ENCODE data around the gene TGFB2. TPM values are rescaled to one million over a fixed set of nuclear protein-coding genes. Genes with fewer than 3 reads are reported as not detected.

Gene TGFB2
- polyA plus RNA-seq, 10 donors = 40.9 to 97.0 (median 59.8) TPM

DNA sequence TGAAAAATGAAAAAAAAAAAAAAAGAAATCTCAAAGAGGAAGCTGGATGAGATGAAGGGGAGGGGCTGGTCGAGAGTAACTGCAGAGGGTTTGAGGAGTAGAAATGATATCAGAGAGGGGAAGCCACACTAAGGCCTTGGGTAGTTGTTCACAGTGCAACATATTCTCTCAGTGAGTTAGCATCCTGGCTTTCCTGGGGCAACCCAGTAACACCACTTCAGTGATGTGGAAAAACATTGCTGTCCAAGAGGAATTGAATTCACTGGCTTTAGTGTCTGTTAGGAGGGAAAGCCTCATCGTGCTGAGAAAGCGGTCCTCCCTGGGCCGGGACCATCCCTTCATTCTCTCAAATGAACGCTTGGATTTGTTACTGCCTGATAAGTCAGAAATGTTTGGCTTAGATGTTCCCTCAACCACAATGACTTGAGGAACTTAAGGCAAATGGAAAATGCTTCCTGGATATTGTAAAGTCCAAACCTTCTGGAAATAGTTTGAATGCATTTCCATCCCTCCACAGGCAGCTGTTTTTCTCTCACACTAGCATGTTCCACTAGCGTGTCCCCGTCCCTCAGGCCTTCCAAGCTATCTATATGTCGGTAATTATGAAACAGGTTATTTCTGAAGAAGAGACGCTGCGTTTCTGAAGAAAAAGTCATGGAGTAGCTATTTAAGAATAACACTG lies 12.2 kb downstream of the TGFB2 start:
- peak in 1 of 3 donors; percentile 40 for DNase-seq

DNA sequence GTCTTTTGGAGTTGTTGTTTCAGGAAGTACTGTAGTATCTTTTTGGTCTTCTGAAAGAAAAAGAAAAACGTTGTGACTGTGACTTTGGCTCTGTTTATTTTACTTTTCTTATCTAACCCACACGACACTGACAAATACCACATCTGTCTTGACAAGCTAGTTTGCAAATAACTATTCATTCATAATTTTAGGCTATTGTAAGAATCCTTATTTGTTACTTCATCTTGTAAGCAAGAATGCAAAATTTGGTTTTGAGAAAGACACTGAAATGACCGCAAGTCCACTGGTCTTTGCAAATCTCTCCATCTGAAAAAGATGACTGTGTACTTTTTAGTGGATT lies 12.7 kb downstream of the TGFB2 start:
- DNase-seq = no peak

DNA sequence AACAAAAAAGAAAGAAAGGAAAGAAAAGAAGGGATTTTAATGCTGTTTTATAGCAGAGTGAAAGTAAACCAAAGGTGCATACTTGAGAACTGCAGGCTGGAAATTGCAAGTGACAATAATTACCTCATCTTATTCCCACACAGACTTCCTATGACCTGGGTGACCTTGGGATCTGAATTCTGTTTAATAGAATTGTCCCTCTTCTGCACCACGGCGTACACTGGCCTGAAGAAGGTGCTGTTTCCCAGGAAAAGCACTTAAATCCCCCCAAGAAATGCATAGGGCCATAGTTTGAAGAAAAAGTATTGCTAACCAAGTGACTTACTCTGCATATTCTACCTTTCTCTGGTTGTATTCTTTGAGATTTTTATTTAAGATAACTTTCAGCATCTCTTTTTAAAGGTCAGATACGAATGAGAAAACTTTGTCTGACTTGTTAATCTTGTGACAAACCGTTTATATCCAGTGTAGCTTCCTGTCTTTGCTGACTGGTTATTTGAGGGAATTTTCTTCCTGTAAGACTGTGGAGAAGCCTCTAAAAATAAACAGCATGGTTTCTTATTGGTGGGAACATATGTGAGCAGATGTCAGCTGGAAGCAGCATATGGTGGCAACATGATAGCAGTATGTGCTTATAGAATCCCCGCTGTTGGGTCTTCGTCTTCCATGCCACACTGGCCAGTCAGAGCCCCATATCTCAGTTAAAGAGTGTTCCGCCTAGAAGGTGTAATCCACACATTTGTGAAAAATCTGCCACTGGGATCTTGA lies 16.3 kb downstream of the TGFB2 start:
- DNase-seq = peak in 2 of 3 donors; percentile 45 to 63

DNA sequence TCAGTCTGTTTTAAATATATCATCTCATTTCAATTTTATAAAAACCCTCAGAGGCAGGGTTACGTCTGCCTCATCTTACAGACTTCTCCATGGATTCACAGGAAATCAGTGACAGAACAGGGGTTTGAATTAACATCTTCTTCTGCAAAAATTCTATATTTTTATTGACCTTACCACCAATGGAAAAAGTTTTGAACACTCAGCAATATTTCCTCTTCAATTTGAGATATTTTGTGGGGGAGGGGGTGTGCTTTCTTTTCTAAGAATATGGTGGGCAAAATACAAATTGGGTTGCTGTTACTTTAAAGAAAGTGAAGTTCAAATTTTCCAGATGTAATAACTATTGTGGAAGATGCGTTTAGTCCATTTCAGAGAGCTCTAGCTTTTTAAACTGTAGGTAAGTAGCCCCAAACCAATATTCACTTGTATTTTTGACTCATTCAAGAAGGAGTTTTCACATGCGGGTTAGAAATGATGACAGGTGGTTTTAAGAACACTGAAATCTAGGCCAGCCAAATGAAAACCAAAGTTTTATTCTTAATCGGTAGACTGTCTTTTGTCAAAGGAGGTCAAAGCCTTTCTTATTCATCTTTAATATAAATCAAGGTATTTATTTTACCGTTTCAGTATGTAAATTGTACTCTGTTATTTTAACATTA lies 17.4 kb downstream of the TGFB2 start:
- no peak for DNase-seq

DNA sequence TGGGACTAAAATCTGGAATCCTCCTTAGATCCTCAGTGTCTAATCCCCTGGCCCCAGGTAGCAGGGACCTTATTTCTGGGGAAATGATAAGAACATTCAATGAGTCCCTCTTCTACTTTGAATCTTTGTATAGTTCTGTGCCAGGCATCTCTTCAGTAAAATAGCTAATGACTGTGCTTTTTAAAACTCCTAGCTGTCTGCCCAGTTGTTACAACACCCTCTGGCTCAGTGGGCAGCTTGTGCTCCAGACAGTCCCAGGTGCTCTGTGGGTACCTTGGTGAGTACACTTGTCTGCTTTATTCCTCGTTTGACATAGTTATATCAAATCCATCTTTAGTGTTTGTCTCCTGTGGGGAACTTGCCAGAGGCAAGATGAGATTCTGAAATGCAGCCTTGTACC lies 18.0 kb downstream of the TGFB2 start:
- DNase-seq = no peak

DNA sequence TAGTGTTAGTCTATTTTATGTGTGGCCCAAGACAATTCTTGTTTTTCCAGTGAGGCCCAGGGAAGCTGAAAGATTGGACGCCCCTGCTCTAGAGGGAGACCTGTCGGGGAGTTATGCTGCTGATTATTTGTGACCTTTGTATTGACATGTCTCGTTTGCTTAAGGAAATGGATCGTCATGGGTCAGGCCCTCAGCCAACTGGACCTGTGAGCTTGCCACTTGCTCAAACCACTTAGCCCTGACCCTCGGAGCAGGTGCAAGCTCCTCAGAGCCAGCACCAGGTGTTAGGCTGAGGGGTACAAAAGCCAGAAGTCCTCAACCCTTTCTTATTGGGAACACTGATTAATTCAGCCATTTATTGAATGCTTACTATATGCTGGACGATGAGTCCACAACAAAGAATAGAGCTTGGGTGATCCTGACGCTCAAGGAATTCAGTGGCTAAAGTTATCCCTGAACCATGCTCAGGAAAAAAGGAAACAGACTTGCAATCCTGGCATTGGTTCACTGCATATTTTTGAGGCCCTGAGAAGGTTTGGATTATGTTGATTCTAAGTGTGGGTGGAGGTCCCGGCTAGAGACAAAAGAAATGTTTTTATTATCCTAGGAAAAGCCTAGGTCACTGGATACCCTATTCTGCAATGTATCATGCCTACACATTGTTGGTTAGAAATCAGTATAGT lies 19.0 kb downstream of the TGFB2 start:
- peak in 1 of 3 donors; percentile 29 for DNase-seq

DNA sequence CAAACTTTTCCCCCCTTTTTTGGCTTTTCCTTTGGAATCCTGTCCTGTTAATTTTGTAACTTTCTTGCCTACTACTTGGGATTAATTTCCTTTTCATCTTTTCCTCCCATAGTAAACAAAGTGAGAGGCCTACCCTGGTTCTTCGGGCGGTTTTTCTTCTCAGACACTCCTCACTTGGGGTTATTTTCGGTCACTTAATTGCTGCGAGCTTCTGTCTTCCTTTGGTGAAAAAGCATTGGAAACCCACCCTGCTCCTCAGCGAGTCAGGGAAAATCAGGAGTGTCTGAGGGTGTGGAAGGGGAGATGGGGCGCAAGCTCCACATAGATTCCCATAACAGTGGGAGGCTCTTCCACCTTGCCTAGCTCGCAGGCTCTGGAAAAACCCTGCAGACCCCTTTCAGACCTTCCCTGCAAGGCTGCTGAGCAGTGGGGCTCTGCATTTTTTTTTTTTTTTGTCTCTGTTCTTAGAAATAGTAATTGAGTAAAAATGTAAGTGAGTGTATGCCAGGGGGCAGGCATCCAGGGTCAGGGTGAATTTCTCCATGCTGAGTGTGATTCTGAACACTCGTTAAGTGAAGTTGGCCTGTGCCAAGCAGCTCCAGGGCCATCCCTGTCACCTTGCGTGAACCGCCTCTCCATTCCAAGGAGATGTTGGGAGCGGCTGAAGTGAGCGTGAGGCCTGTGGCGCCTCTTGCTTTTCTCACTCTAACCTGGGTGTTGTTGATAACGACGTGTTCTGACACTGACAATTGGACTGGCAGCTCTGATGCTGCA lies 20.3 kb downstream of the TGFB2 start:
- no peak for DNase-seq

DNA sequence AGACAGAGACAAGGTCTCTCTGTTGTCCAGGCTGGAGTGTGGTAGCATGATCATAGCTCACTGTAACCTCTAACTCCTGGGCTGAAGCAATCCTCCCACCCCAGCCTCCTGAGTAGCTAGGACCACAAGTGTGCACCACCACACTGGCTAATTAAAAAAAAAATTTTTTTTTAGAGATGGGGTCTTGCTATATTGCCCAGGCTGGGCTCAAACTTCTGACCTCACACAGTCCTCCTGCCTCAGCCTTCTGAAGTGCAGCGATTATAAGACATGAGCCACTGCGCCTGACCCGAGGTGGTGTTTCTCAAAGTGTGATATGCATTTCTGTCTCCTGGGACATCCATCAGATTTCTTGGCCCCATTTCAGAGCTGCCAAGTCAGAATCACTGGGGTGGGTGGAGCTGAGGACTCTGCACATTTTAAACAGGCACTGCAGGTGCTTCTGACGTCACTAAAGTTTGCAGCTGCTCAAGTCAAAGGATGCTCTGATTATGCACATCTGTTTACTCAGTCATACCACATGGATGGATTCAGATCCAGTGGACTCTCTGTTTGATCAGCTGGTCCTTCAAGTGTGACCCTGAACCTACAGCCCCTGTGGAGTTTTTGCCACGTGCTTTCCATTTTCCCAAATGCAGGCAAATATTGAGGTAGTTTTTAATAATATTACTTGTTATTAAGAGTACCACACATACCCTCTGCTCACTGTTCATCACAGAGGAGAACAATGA lies 21.4 kb downstream of the TGFB2 start:
- peak in 1 of 3 donors; percentile 56 for DNase-seq

DNA sequence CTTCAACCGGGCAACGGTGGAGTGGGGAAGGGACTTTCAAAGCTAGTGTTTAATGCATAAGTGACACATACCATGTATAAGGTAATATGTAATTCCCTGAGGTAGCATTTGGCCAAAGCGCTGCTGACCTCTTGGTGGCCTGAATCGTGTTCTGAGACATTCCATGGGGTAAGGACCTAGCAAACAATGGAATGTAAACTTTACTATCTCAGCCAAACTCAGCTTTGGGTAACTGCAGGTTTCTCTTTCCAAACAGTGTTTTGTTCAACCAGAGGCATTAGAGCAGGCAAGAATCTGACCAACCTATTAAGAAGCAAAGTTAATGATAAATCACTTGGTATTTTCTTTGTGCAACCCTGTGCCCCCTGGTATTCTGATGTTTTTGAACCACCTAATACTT lies 22.0 kb downstream of the TGFB2 start:
- no peak for DNase-seq

DNA sequence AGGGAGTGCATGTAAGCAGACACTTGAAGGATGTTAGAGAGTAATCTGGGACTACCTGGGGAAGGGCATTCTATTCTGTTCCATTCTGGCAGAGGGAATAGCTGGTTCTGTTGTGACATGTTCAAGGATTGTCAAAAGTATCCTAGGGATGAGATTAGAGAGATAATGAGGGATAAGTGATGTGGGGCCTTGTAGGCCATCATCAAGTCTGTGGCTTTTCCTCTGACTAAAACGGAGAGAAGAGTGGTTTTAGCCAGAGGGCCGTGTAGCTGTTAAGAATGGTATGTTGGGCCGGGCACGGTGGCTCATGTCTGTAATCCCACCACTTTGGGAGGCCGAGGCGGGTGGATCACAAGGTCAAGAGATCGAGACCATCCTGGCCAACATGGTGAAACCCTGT lies 23.6 kb downstream of the TGFB2 start:
- no peak for DNase-seq

DNA sequence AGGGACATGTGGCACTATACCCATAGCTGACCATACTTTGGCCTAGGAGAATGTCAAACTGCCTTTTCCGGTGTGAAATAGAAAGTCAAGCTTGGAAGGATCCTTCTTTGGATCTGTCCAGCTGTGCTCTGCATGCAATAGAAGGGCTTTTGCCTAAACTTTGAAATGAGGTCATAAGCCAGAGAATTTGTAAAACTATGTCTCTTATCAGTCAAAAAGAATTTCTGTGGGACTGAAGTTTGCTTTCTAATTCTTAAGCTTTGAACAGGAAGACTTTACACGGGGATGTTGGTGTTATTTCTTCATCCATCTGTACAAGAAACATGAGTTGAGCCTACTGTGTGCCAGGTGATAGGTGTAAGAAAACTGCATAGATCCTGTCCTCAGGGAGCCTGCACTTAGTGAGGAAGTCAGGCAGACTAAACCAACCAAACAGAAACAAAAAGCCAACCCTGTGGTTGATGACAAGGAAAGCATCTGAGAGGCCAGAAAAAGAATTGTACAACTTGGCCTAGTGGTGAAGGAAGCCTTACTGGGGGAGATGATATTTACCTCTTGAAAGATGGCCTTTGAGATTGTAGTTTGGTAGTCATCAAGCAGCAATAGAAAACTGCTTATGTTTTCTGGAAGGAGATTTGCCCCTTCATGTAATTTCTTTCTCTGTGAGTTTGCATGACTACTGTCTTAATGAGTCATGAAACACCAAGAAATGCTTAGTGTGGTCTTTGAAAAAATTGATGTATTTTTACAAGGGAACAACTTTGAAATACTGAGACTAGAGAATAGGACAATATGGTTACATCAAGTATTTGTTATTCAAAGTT lies 24.8 kb downstream of the TGFB2 start:
- DNase-seq = peak in 2 of 3 donors; percentile 41 to 44

DNA sequence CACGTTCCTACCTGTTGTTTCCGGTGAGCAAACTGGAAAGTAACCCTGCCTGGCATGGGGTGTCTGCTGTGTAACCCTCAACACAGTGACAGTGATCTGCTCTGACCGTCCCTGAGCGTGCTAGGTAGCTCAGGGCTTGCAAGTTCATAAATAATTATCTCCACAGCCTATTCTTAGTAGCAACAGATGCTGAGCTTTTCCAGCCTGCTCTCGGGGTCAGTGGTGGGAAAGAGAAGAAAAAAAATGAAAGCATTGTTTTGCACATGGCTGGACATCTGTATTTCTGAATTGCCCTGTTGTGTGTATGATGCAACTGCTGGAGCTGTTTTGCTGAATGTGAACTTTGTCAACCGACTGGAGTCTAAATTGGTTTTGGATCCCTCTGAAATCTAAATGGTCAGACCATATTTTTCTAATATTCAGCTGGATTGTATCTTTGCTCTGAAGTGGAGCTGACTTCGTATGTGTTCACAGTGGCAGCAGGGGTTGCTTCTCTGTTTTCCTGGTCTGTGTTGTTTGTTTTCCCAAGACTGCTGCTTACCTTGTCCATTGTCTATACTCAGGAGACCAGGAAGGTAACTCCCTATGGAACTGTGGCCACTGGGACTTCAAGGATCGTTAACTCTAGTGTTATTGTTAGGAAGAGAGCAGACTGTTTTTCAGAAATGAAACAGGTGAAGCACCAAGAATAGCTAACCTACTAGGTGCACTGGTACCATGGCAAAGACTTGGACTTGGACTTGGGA lies 27.0 kb downstream of the TGFB2 start:
- peak; percentile 75 to 93 (median 86) for DNase-seq

DNA sequence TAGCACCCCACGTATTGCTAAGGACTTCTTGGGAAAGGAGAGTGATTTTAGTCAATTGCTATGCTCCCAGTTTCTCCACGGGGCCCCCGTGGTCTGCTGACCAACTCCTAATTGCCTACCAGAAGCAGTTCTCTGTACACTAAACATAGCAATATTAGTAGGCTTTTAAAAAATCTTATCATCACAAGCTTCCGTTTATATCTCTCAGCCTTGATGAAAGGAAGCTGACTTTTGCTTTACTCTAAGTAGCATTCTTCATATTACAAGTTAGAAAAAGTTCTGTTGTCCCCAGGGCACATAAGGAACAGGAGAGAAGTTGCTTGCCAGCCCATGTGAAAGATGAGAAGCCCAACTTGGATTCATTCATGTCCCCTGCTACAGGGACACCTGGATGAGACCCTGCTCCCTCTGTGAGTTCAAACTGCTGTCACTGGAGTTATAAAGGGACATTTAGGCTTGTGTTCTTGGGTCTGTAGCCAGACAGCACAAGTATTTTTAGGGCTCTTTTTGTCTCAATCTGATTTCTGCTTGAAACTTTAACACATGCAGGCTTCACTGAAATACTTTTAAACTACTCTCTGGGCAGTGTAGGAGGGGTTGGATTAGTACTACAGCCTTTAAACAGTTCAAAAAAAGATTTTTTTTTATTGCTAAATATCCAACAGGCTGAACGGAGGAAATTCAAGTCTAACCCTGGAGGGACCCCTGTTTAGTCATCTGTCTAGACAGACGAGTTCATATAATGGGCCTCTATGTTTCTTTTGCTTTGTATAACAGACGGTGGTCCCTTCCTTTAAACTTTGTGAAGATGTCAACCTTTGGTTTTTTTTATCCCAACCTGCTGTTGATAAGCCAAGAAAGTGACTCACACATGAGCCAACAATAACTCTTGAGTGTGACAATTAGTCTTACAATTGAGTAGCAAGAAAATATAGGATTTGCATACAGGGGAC lies 29.5 kb downstream of the TGFB2 start:
- peak in 2 of 3 donors; percentile 64 to 87 for DNase-seq

DNA sequence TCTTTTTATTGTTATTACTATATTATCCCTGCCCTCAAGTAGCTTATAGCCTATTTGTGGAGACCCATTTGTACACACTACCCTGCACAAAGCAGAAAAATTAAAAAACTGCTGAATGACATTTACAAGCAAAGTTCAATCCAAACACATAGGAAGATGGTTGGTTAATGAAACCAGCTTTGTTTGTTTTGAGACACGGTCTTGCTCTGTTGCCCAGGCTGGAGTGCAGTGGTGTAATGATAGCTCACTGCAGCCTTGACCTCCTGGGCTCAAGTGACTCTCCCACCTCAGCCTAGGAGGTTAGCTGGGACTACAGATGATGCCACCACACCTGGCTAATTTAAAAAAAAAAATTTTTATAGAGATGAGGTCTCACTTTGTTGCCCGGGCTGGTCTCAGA lies 31.6 kb downstream of the TGFB2 start:
- no peak for DNase-seq

DNA sequence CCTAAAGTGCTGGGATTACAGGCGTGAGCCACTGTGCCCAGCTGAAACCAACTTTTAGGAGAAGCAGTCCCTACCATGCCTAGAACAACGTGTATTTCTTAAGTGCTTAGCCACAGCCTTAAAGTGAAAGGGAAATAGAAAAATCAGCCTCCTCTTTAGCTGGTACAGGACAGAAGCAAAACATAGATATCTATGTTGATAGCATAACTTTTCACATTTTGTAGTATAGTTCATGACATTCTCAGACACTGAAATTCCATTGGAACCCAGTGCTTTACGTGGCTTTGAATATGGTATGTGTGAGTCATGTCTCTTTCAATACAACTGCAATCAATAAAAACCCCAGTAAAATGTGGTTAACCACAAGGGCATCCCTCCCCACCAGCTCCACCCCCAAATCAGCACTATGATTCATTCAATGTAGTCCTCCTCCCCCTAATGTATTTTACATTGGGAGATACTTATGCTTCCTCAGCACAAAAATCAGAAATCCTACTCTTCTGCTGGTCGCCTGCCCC lies 32.1 kb downstream of the TGFB2 start:
- DNase-seq = peak in 1 of 3 donors; percentile 95

DNA sequence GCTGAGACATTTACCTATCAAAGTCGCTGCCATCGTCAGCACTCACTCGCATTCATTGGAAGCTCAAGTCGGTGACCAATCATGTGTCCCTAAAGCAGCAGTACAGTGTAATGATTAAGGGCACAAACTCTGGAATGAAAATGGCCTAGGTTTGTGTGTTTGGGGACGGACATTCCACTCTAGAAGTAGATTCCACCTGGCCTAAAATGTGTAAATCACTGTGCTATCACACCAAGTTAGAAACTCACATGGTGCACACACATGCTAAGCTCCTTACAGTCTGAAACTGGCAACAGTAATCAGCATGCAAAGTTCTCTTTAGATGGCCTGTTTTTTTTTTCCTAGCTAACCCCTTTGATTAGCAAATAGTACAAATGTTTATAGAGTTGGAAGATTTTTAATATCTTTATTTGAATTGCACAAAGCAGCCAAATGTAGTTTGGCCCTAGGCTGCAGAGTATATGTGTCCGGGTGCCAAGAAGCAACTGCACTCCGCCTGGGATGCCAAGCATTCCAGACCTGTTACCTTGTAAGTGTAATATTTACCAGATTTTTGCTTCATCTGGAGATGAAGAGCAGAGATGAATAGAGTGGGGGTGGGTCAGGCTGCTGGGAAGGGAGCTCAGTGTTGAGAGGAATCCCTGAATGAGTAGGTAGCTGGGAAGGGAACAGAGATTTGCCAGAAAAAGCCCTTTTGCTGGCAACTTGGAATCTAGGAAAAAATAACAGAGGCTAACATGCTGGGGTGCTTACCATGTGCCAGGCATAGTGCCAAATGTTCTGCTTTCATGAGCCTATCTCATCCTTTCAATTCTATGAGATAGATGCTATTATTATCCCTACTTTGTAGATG lies 35.2 kb downstream of the TGFB2 start:
- DNase-seq = peak in 2 of 3 donors; percentile 73 to 82

DNA sequence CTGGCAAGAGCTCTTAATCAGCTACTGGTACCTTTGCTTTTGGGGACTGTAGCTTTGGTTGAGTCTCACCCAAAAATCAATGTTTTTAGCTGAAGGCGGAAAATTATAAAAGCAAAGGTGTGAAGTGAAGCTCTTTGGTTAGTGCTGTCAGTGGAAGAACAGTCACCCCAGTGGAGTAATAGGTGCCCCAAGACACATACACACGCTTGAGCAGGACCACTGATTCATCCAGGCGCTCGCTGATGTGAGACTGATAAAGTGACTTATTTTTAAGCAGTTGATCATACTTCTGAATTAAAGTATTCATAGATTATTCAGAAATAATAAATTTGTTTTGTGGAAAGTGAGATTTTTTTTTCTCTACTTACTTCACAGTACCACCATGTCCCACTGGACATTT lies 37.1 kb downstream of the TGFB2 start:
- no peak for DNase-seq
